OCI-LY1 (cell line): ENCODE results near the gene CNTN6.

Experiments used
- H2AFZ ChIP-seq: fragments of 200-600 bp; sonication (generic), shearing (Covaris generic); 2 replicates; pipeline ENCODE4 v1.6.0; 2014; ENCODE audit warnings: antibody characterized with exemption, mild to moderate bottlenecking, low read length
- H3F3A ChIP-seq: fragments of 200-600 bp; sonication (generic), shearing (Covaris generic); 2 replicates; pipeline ENCODE4 v1.6.0; 2014; ENCODE audit warnings: mild to moderate bottlenecking, antibody characterized with exemption, low read length, moderate library complexity; ENCODE audit not compliant: insufficient read depth
- H3K27ac ChIP-seq: fragments of 200-600 bp; sonication (generic); 2 replicates; pipeline ENCODE4 v1.5.1; 2014; ENCODE audit warnings: low read length, mixed run types, mild to moderate bottlenecking, low read depth; ENCODE audit not compliant: poor library complexity, severe bottlenecking
- H3K27me3 ChIP-seq: fragments of 200-600 bp; sonication (generic); 2 replicates; pipeline ENCODE4 v1.6.0; 2014; ENCODE audit warnings: antibody characterized with exemption, mild to moderate bottlenecking, low read length, moderate library complexity; ENCODE audit not compliant: insufficient read depth
- H3K36me3 ChIP-seq: fragments of 200-600 bp; sonication (generic); 2 replicates; pipeline ENCODE4 v1.6.1; 2014; ENCODE audit warnings: mild to moderate bottlenecking, antibody characterized with exemption, low read length, moderate library complexity, mixed read lengths; ENCODE audit not compliant: insufficient read depth
- H3K4me1 ChIP-seq: fragments of 200-600 bp; sonication (generic); 2 replicates; pipeline ENCODE4 v1.5.1; 2014; ENCODE audit warnings: mild to moderate bottlenecking, low read length, moderate library complexity; ENCODE audit not compliant: insufficient read depth, severe bottlenecking
- H3K4me2 ChIP-seq: fragments of 200-600 bp; sonication (generic), shearing (Covaris generic); 2 replicates; pipeline ENCODE4 v1.6.1; 2014; ENCODE audit warnings: low read length
- H3K4me3 ChIP-seq: fragments of 200-600 bp; sonication (generic); 2 replicates; pipeline ENCODE4 v1.5.1; 2014; ENCODE audit warnings: low read length, low read depth, mild to moderate bottlenecking, mixed read lengths; ENCODE audit not compliant: poor library complexity, severe bottlenecking
- H3K79me2 ChIP-seq: fragments of 200-600 bp; shearing (Covaris generic); 2 replicates; pipeline ENCODE4 v1.6.1; 2016; ENCODE audit warnings: mixed run types, low read length, mixed read lengths; ENCODE audit not compliant: insufficient read depth
- H3K9ac ChIP-seq: fragments of 200-600 bp; sonication (generic), shearing (Covaris generic); 2 replicates; pipeline ENCODE4 v1.6.1; 2014; ENCODE audit warnings: mild to moderate bottlenecking, low read length, mixed read lengths
- H3K9me2 ChIP-seq: fragments of 200-600 bp; sonication (generic), shearing (Covaris generic); 2 replicates; pipeline ENCODE4 v1.6.1; 2014; ENCODE audit warnings: low read depth, mild to moderate bottlenecking, low read length, mixed read lengths
- H3K9me3 ChIP-seq: fragments of 200-600 bp; shearing (Covaris generic); 2 replicates; pipeline ENCODE4 v1.6.1; 2014; ENCODE audit warnings: low read length, mixed read lengths
- H4K20me1 ChIP-seq: fragments of 200-600 bp; sonication (generic), shearing (Covaris generic); 2 replicates; pipeline ENCODE4 v1.6.0; 2016; ENCODE audit warnings: mild to moderate bottlenecking, low read length; ENCODE audit not compliant: insufficient read depth
- CTCF ChIP-seq: fragments of 200-600 bp; sonication (generic), shearing (Covaris generic); IDR thresholded peaks from 2 replicates; pipeline ENCODE4 v1.5.1; 2017; ENCODE audit warnings: mild to moderate bottlenecking, antibody characterized with exemption, low read length, moderate library complexity, mixed read lengths
- EZH2 ChIP-seq: fragments of 200-600 bp; sonication (generic), shearing (Covaris generic); IDR thresholded peaks from 2 replicates; pipeline ENCODE4 v1.8.0; 2017; ENCODE audit warnings: borderline replicate concordance, mixed run types, mild to moderate bottlenecking, antibody characterized with exemption, low read length, moderate library complexity, mixed read lengths

Gene CNTN6

GRCh38 chr3:1374471-1374870, 281.6 kb downstream of the CNTN6 start:
- Histone ChIP-seq H3K79me2 (no peaks in the 10 kb centered on the region), H3K9me3 (no peaks in the 10 kb centered on the region), H3K9me2 (no peaks in the 10 kb centered on the region), H3K4me1 (no peaks in the 10 kb centered on the region), H2AFZ (no peak overlapping the region), H3K4me3 (no peak overlapping the region), H3K4me2 (no peak overlapping the region), H3K9ac (no peak overlapping the region), H4K20me1 (no peaks in the 10 kb centered on the region), H3F3A (no peaks in the 10 kb centered on the region), H3K27me3 (no peaks in the 10 kb centered on the region), H3K36me3 (no peaks in the 10 kb centered on the region), H3K27ac (no peak overlapping the region)
- TF ChIP-seq CTCF: no peak
- no peak for TF ChIP-seq EZH2

- Histone ChIP-seq H4K20me1 (no peaks in the 10 kb centered on the region), H2AFZ (no peak overlapping the region), H3K36me3 (no peaks in the 10 kb centered on the region), H3K9ac (no peak overlapping the region), H3K79me2 (no peaks in the 10 kb centered on the region), H3K9me2 (no peaks in the 10 kb centered on the region), H3K4me1 (no peaks in the 10 kb centered on the region), H3K27ac (no peak overlapping the region), H3K9me3 (no peaks in the 10 kb centered on the region), H3K4me2 (no peak overlapping the region), H3K4me3 (no peak overlapping the region), H3F3A (no peaks in the 10 kb centered on the region), H3K27me3 (no peaks in the 10 kb centered on the region)
- TF ChIP-seq EZH2: no peak
- no peak for TF ChIP-seq CTCF
Observed at GRCh38 chr3:1375145-1375544, 282.3 kb downstream of the CNTN6 start.

- Histone ChIP-seq H4K20me1 (no peaks in the 10 kb centered on the region), H3K4me3 (no peak overlapping the region), H3K79me2 (no peaks in the 10 kb centered on the region), H3K9me2 (no peaks in the 10 kb centered on the region), H3F3A (no peaks in the 10 kb centered on the region), H3K27ac (no peak overlapping the region), H3K4me2 (peak overlapping the region; percentile 23; the same call in 1 of the 2 replicates), H3K36me3 (no peaks in the 10 kb centered on the region), H2AFZ (no peak overlapping the region), H3K4me1 (peaks cover 11% of the 10 kb centered on the region), H3K9me3 (no peaks in the 10 kb centered on the region), H3K27me3 (no peaks in the 10 kb centered on the region), H3K9ac (no peak overlapping the region)
- TF ChIP-seq EZH2: no peak
- no peak for TF ChIP-seq CTCF
Observed at GRCh38 chr3:1380926-1381646, 288.3 kb downstream of the CNTN6 start.
